Astrocyte of the cerebellum (primary cell): Measurements from ENCODE around the gene LMLN.

Source experiments
- DNase-seq: peaks from one replicate; pipeline ENCODE4 v3.0.0-alpha.2; 2011; ENCODE audit warnings: low read depth
- H3K4me3 ChIP-seq: 2 replicates; pipeline ENCODE4 v1.5.1; 2011; ENCODE audit warnings: mild to moderate bottlenecking, low read depth, low read length, moderate library complexity
- CTCF ChIP-seq: IDR thresholded peaks from 2 replicates; pipeline ENCODE4 v1.5.1; 2012; ENCODE audit warnings: low read length, low read depth, moderate library complexity, mild to moderate bottlenecking; ENCODE audit errors: missing control alignments
- in situ Hi-C: cut with HindIII; loops from 2 replicates; pipeline ENCODE4 v1.10.0; 2017; ENCODE audit warnings: low sequenced_read_pairs

LMLN gene

DNA sequence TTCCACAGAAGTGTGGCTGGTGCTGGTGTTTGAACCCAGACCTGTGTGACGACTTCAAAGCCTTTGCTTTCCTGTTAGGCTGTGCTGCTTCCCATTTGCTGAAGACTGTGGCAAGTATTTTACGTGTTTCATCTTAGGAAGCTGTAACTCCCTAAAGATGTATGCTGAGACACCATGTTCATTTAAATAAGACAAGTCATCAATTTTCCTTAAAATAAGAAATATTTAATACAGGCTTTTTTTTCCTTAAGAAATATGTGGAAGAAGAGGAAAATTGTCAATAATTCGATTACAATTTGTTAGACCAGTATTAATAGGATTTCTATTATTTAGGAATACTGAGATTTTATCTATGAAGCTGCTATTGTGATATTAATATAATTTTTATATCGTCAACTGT lies 58.4 kb downstream of the LMLN start:
- in situ Hi-C loops = no loop called here
- no peak overlapping the region for H3K4me3 ChIP-seq
- no peak for DNase-seq
- TF ChIP-seq CTCF = no peak

DNA sequence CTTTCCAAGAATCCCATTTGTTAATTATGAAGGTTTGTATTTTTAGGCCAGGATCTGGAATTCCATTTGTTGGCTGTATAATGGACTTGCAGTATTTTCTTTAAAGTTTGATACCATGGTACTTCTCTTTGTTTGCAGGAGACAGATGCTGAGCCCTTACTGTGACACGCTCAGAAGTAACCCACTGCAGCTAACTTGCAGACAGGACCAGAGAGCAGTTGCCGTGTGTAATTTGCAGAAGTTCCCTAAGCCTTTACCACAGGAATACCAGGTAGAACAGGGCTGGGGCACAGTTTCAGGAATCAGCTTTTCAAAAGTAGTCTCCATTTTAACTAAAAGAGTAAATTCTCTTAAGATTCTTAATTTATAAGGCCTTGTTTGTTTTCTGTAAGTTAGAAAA lies 59.1 kb downstream of the LMLN start:
- TF ChIP-seq CTCF = no peak
- DNase-seq = no peak
- no peak overlapping the region for H3K4me3 ChIP-seq
- in situ Hi-C loops = no loop called here

DNA sequence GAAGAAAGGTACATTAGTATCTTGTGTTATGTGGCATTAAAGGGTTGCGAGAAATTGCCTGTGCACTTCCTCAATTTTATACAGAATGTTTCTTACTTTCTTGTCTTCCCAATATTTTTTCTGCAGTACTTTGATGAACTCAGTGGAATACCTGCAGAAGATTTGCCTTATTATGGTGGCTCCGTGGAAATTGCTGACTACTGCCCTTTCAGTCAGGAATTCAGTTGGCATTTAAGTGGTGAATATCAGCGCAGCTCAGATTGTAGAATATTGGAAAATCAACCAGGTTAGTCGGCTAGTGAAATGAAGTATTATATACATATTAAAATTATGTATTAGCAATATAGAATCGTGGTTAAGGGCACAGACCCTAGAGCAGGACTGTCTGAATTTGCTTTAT lies 61.3 kb downstream of the LMLN start:
- DNase-seq = no peak
- TF ChIP-seq CTCF = no peak
- in situ Hi-C loops = loop anchor here (5.0 kb wide), 1 partner anchor 41 kb away; no protein-coding TSS in a partner anchor
- H3K4me3 ChIP-seq = no peak overlapping the region

- TF ChIP-seq CTCF = no peak
- no peak overlapping the region for H3K4me3 ChIP-seq
- in situ Hi-C loops = loop anchor here (5.0 kb wide), 1 partner anchor 40 kb away; no protein-coding TSS in a partner anchor
- DNase-seq = no peak
Measured at GRCh38 chr3:198022604-198023003, 62.6 kb downstream of the LMLN start.

GRCh38 chr3:198025644-198026043 lies 65.6 kb downstream of the LMLN start:
- DNase-seq = no peak
- TF ChIP-seq CTCF = no peak
- H3K4me3 ChIP-seq = no peak overlapping the region
- in situ Hi-C loops = no loop called here

DNA sequence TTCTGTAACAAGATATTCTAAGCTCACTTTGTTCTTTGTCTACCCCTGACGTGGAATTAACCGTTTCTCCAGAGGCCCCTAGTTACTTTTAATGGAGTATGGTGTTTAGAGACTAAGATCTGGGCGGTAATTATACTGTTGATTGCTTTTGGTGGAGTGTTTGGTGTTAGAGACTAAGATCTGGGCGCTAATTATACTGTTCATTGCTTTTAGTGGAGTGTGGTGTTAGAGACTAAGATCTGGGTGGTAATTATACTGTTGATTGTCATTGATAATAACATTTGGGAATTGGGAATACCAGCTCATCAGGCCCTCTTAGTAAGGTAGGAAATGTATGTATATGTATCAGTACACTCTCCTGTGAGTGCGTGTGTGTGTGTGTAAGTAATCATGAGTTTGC lies 66.6 kb downstream of the LMLN start:
- DNase-seq = no peak
- in situ Hi-C loops = no loop called here
- no peak overlapping the region for H3K4me3 ChIP-seq
- no peak for TF ChIP-seq CTCF
